GM23248 (cell line): ENCODE data around the gene KDM4D. TPM values are rescaled to one million over a fixed set of nuclear protein-coding genes. Genes with fewer than 3 reads are reported as not detected.
A peak's percentile ranks its signal among the peaks of the same experiment; 100 is the strongest.

ENCODE experiments used
- DNase-seq: peaks from one replicate; pipeline ENCODE4 v3.0.0-alpha.2; 2015
- H2AFZ ChIP-seq: fragments of 200-600 bp; sonication (generic); 2 replicates; pipeline ENCODE4 v1.6.1; 2016; ENCODE audit warnings: antibody characterized with exemption
- H3F3A ChIP-seq: fragments of 200-600 bp; sonication (generic); 2 replicates; pipeline ENCODE4 v1.6.1; 2016; ENCODE audit warnings: mild to moderate bottlenecking, antibody characterized with exemption, mixed run types; ENCODE audit not compliant: insufficient read depth
- H3K27ac ChIP-seq: fragments of 200-600 bp; sonication (generic); 2 replicates; pipeline ENCODE4 v1.5.1; 2016; ENCODE audit warnings: mild to moderate bottlenecking
- H3K27me3 ChIP-seq: fragments of 200-600 bp; sonication (generic); replicated peaks from 2 replicates; pipeline ENCODE4 v1.6.1; 2016; ENCODE audit warnings: mild to moderate bottlenecking; ENCODE audit not compliant: insufficient read depth
- H3K36me3 ChIP-seq: fragments of 200-600 bp; sonication (generic); 2 replicates; pipeline ENCODE4 v1.6.1; 2016; ENCODE audit warnings: low read depth, mild to moderate bottlenecking
- H3K4me1 ChIP-seq: fragments of 200-600 bp; sonication (generic); 2 replicates; pipeline ENCODE4 v1.6.1; 2016; ENCODE audit warnings: mild to moderate bottlenecking; ENCODE audit not compliant: insufficient read depth
- H3K4me2 ChIP-seq: fragments of 200-600 bp; sonication (generic); one replicate; pipeline ENCODE4 v1.6.1; 2016; ENCODE audit warnings: mild to moderate bottlenecking; ENCODE audit not compliant: unreplicated experiment
- H3K4me3 ChIP-seq: fragments of 200-600 bp; sonication (generic); 2 replicates; pipeline ENCODE4 v1.5.1; 2016; ENCODE audit warnings: mild to moderate bottlenecking
- H3K79me2 ChIP-seq: fragments of 200-600 bp; sonication (generic); 2 replicates; pipeline ENCODE4 v1.6.1; 2016; ENCODE audit warnings: mild to moderate bottlenecking; ENCODE audit not compliant: insufficient read depth
- H3K9ac ChIP-seq: fragments of 200-600 bp; sonication (generic); 2 replicates; pipeline ENCODE4 v1.6.1; 2016; ENCODE audit warnings: mild to moderate bottlenecking
- H3K9me2 ChIP-seq: fragments of 200-600 bp; sonication (generic); 2 replicates; pipeline ENCODE4 v1.6.1; 2016; ENCODE audit warnings: mixed run types, mild to moderate bottlenecking, moderate library complexity; ENCODE audit not compliant: insufficient read depth
- H3K9me3 ChIP-seq: fragments of 200-600 bp; sonication (generic); one replicate; pipeline ENCODE4 v1.6.1; 2017; ENCODE audit warnings: low read depth
- H4K20me1 ChIP-seq: fragments of 200-600 bp; sonication (generic); 2 replicates; pipeline ENCODE4 v1.6.0; 2016; ENCODE audit not compliant: insufficient read depth
- EZH2 ChIP-seq: fragments of 200-600 bp; sonication (generic); IDR thresholded peaks from 2 replicates; pipeline ENCODE4 v1.6.1; 2018; ENCODE audit warnings: antibody characterized with exemption, mild to moderate bottlenecking; ENCODE audit not compliant: insufficient read depth, poor library complexity, severe bottlenecking
- EZH2phosphoT487 ChIP-seq: fragments of 200-600 bp; sonication (generic); IDR thresholded peaks from 2 replicates; pipeline ENCODE4 v1.6.1; 2018; ENCODE audit warnings: antibody characterized with exemption, moderate library complexity, mild to moderate bottlenecking, low read depth; ENCODE audit not compliant: insufficient read depth
- WGBS, 2 experiments: methylation state at CpG; one replicate each; pipeline ENCODE4 v1.1.6; 2015 to 2017; ENCODE audit warnings: low lambda C conversion rate in 2 of 2, low coverage in 1 of 2; ENCODE audit errors: missing lambda C conversion rate in 2 of 2; 5-methylcytosine and 5-hydroxymethylcytosine counted together
- in situ Hi-C: fragments of 300-500 bp; cut with MboI; formaldehyde crosslinking; loops from 2 replicates; pipeline ENCODE4 v1.15.0; 2020
- polyA plus RNA-seq: library from polyadenylated mRNA; unstranded; fragments of >200 nt; fragmentation: Nextera tagmentation; extraction: Ambion mirVana; gene quantifications from 2 replicates; pipeline ENCODE4 v1.2.1, GENCODE V29; 2016
- total RNA-seq: library from RNA; depleted of rRNA; stranded (reverse); fragments of >200 nt; shearing (Covaris generic); gene quantifications from 2 replicates; pipeline ENCODE4 v1.2.3, GENCODE V29; 2014; rRNA removed

KDM4D gene
- total RNA-seq (0.43 and 1.4 TPM in 2 replicates), polyA plus RNA-seq (0.45 and 0.71 TPM in 2 replicates)

- H4K20me1 ChIP-seq, result no peaks in the 10 kb centered on the region
- H3K27ac ChIP-seq, result peak within 1 kb of the TSS; percentile 72
- H3K4me1 ChIP-seq, result peaks cover 7% of the 10 kb centered on the region
- peak; percentile 99 for DNase-seq
- H3K27me3 ChIP-seq, result no peaks in the 10 kb centered on the region
- peak within 1 kb of the TSS; percentile 99 for H2AFZ ChIP-seq
- peaks cover 34% of the 10 kb centered on the region for H3F3A ChIP-seq
- peak within 1 kb of the TSS; percentile 98 for H3K4me2 ChIP-seq
- TF ChIP-seq EZH2 (no peak), EZH2phosphoT487 (no peak)
- H3K79me2 ChIP-seq, result peaks cover 37% of the 10 kb centered on the region
- H3K36me3 ChIP-seq, result peaks cover 36% of the 10 kb centered on the region
- no peaks in the 10 kb centered on the region for H3K9me3 ChIP-seq
- H3K9me2 ChIP-seq, result no peaks in the 10 kb centered on the region
- in situ Hi-C loops, result loop anchor here (5.0 kb wide), 1 partner anchor 346 kb away; no protein-coding TSS in a partner anchor
- H3K4me3 ChIP-seq, result peak within 1 kb of the TSS; percentile 94
- H3K9ac ChIP-seq, result peak within 1 kb of the TSS; percentile 93
- WGBS, 2 experiments, result 1% methylated on average over 52 to 65 of the region's 66 CpGs
Measured at GRCh38 chr11:94973099-94973968, at the start of gene KDM4D, which contains the start of gene CWC15. TSS of gene KDM4D (plus strand) at chr11:94973709. CDS start at chr11:94997373, 23,664 bp downstream. TSS of gene CWC15 (minus strand) at chr11:94973556. CDS start at chr11:94972185, 1,371 bp downstream.

GRCh38 chr11:94924171-94924572, 49.3 kb upstream of the KDM4D start:
- TF ChIP-seq EZH2 (no peak), EZH2phosphoT487 (no peak)
- no peaks in the 10 kb centered on the region for H3K9me2 ChIP-seq
- no peak overlapping the region for H3K4me3 ChIP-seq
- H3K9me3 ChIP-seq, result no peaks in the 10 kb centered on the region
- H3K27ac ChIP-seq, result no peak overlapping the region
- no peaks in the 10 kb centered on the region for H3K36me3 ChIP-seq
- no peaks in the 10 kb centered on the region for H3K79me2 ChIP-seq
- no peak for DNase-seq
- H3K9ac ChIP-seq, result no peak overlapping the region
- H3K4me2 ChIP-seq, result no peak overlapping the region
- no peaks in the 10 kb centered on the region for H3K27me3 ChIP-seq
- in situ Hi-C loops, result no loop called here
- peaks cover 46% of the 10 kb centered on the region for H3F3A ChIP-seq
- H4K20me1 ChIP-seq, result no peaks in the 10 kb centered on the region
- peaks cover 34% of the 10 kb centered on the region for H3K4me1 ChIP-seq
- no peak overlapping the region for H2AFZ ChIP-seq
- 49 to 59% methylated on average over 6 of the region's 6 CpGs for WGBS, 2 experiments

DNA sequence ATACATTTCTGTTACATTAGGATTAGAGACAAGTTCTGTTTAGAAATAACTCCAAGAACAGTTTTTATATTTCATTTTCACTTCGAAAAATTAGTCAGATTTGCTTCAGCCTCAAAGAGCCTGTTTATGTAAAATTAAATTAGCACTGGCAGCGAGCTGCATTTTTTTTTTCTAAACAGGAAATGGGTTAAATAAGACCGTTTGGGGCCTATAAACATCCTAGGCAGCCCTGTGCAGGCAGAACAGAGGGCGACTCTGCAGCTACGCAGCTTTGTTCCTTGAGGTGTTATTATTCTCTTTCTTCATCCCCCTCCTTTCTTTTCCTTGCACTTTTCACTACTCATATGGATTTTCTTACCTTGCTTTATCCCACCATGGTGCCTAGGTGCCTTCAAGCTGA, 48.9 kb upstream of the KDM4D start:
- no peaks in the 10 kb centered on the region for H4K20me1 ChIP-seq
- H3K36me3 ChIP-seq, result no peaks in the 10 kb centered on the region
- no peaks in the 10 kb centered on the region for H3K9me3 ChIP-seq
- TF ChIP-seq EZH2, result no peak
- TF ChIP-seq EZH2phosphoT487, result no peak
- no peak overlapping the region for H3K9ac ChIP-seq
- no peaks in the 10 kb centered on the region for H3K27me3 ChIP-seq
- no peaks in the 10 kb centered on the region for H3K79me2 ChIP-seq
- WGBS, 2 experiments, result 78 to 82% methylated on average over 5 of the region's 5 CpGs
- H3K9me2 ChIP-seq, result no peaks in the 10 kb centered on the region
- peaks cover 34% of the 10 kb centered on the region for H3K4me1 ChIP-seq
- in situ Hi-C loops, result no loop called here
- H3K27ac ChIP-seq, result no peak overlapping the region
- H3F3A ChIP-seq, result peaks cover 46% of the 10 kb centered on the region
- H2AFZ ChIP-seq, result no peak overlapping the region
- DNase-seq, result no peak
- no peak overlapping the region for H3K4me3 ChIP-seq
- no peak overlapping the region for H3K4me2 ChIP-seq

DNA sequence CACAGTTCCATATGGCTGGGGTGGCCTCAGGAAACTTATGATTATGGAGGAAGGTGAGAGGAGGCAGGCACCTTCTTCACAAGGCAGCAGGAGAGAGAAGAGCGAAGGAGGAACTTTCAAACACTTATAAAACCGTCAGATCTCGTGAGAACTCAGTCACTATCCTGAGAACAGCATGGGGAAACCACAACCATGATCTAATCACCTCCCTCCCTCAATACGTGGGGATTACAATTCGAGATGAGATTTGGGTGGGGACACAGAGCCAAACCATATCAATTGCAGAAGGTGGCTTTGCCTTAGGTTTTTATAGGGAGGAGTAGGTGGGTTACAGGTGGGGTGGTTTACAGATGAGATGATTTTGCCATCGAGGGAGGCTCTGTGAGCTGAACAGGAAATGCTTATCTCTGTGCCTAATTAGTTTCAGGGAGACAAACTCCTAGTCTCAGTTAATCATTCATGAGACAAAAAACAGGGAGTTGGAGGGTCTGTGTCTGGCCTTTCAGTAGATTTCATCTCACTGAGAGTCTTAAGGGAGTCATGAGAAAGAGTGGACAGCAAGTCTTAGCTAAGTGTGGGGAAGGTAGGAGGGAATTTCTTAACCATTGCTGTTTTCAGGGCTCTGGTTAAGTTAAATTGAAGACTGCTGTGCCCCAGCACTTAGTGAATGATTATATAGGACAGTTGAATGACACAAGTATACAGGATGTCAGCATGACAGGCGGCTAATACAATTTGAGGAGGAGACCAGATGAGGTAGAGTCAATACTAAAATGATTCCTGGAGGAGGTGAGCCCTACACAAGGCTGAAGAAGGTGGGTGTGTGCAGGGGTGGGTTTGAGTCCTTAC, 47.9 kb upstream of the KDM4D start:
- in situ Hi-C loops, result no loop called here
- H3K27me3 ChIP-seq, result no peaks in the 10 kb centered on the region
- H3K9me2 ChIP-seq, result no peaks in the 10 kb centered on the region
- 69% methylated on average over 7 of the region's 7 CpGs for WGBS, 2 experiments
- H3K9me3 ChIP-seq, result no peaks in the 10 kb centered on the region
- peaks cover 40% of the 10 kb centered on the region for H3F3A ChIP-seq
- peaks cover 34% of the 10 kb centered on the region for H3K4me1 ChIP-seq
- DNase-seq, result peak; percentile 18
- no peaks in the 10 kb centered on the region for H4K20me1 ChIP-seq
- H3K79me2 ChIP-seq, result no peaks in the 10 kb centered on the region
- no peaks in the 10 kb centered on the region for H3K36me3 ChIP-seq
- no peak overlapping the region for H2AFZ ChIP-seq
- no peak overlapping the region for H3K4me2 ChIP-seq
- H3K4me3 ChIP-seq, result no peak overlapping the region
- peak overlapping the region; percentile 66; the same call in 1 of the 2 replicates for H3K9ac ChIP-seq
- TF ChIP-seq EZH2, result no peak
- no peak for TF ChIP-seq EZH2phosphoT487
- H3K27ac ChIP-seq, result peak overlapping the region; percentile 88
